OCI-LY1 (cell line): ENCODE data around the gene PDE4D.

ENCODE experiments used
- CTCF ChIP-seq: fragments of 200-600 bp; sonication (generic), shearing (Covaris generic); IDR thresholded peaks from 2 replicates; pipeline ENCODE4 v1.5.1; 2017; ENCODE audit warnings: mild to moderate bottlenecking, antibody characterized with exemption, low read length, moderate library complexity, mixed read lengths
- EZH2 ChIP-seq: fragments of 200-600 bp; sonication (generic), shearing (Covaris generic); IDR thresholded peaks from 2 replicates; pipeline ENCODE4 v1.8.0; 2017; ENCODE audit warnings: borderline replicate concordance, mixed run types, mild to moderate bottlenecking, antibody characterized with exemption, low read length, moderate library complexity, mixed read lengths

- no peak for TF ChIP-seq CTCF
- TF ChIP-seq EZH2 = no peak
Observed at GRCh38 chr5:59038798-59039295, 854.7 kb downstream of the PDE4D start.
